Measurements from ENCODE around the gene PHTF2. TPM values are rescaled to one million over a fixed set of nuclear protein-coding genes. Genes with fewer than 3 reads are reported as not detected.
A peak's percentile ranks its signal among the peaks of the same experiment; 100 is the strongest.

The PHTF2 gene
- total RNA-seq, 1 donor from 2014 or later, result 27.0 TPM

DNA sequence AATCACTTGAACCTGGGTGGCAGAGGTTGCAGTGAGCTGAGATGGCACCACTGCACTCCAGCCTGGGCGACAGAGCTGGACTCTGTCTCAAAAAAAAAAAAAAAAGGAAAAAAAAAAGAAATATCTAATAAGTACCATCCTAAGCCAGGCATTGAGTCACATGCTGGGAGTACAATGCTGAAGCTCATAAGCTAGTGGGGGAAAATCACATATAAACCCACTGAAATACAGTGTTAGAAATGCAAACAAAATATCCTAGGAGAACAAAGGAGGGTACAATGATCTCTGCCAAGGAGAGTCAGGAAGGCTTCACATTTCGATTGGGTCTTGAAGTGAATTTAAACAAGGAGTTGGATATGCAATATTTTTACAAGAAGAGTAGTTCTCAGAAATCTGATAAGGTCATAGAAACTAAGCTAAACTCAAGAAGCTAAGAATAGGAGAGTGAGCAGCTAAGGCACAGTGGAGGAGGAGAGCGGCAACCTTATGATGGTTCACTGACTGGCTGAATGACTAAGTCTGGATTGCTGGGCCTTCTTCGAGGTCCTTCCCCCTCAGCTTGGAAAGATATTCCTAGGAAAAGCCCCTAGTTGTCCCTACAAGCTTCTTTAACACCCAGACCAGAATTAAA is 115.5 kb downstream of the PHTF2 start:
- Histone ChIP-seq H2AFZ (ENCODE audit: low read depth, low read length) (no peak overlapping the region), H3K27me3 (ENCODE audit: insufficient read depth, low read length) (no peaks in the 10 kb centered on the region), H4K20me1 (ENCODE audit: insufficient read depth, low read length) (no peaks in the 10 kb centered on the region), H3K4me1 (ENCODE audit: insufficient read depth, low read length) (no peaks in the 10 kb centered on the region), H3K79me2 (ENCODE audit: insufficient read depth, low read length) (no peaks in the 10 kb centered on the region), H3K9ac (ENCODE audit: low read length) (no peak overlapping the region), H3K27ac (ENCODE audit: low read depth, low read length) (peak overlapping the region; percentile 7), H3K9me3 (ENCODE audit: insufficient read depth, low read depth, low read length) (no peaks in the 10 kb centered on the region), H3K36me3 (ENCODE audit: insufficient read depth, low read length) (no peaks in the 10 kb centered on the region), H3K4me3 (ENCODE audit: insufficient read depth, low read depth, low read length) (no peak overlapping the region), H3K4me2 (ENCODE audit: low read length) (no peak overlapping the region)
- FAIRE-seq (no peak), DNase-seq (ENCODE audit: low read depth) (peak; percentile 15)
- Mint-ChIP-seq H3K27ac (ENCODE audit: unreplicated experiment) (no peak overlapping the region), H3K36me3 (ENCODE audit: low read depth, unreplicated experiment) (no peaks in the 10 kb centered on the region), H3K4me3 (ENCODE audit: unreplicated experiment) (no peak overlapping the region), H3K27me3 (ENCODE audit: low read depth, unreplicated experiment) (no peaks in the 10 kb centered on the region), H3K4me1 (ENCODE audit: low read depth, unreplicated experiment) (peaks cover 3% of the 10 kb centered on the region), H3K9me3 (ENCODE audit: unreplicated experiment) (no peaks in the 10 kb centered on the region)
- TF ChIP-seq EZH2 (IDR thresholded peaks at IDR 0.05; ENCODE audit: insufficient read depth, low read length), result no peak
- TF ChIP-seq, protein P1, sequence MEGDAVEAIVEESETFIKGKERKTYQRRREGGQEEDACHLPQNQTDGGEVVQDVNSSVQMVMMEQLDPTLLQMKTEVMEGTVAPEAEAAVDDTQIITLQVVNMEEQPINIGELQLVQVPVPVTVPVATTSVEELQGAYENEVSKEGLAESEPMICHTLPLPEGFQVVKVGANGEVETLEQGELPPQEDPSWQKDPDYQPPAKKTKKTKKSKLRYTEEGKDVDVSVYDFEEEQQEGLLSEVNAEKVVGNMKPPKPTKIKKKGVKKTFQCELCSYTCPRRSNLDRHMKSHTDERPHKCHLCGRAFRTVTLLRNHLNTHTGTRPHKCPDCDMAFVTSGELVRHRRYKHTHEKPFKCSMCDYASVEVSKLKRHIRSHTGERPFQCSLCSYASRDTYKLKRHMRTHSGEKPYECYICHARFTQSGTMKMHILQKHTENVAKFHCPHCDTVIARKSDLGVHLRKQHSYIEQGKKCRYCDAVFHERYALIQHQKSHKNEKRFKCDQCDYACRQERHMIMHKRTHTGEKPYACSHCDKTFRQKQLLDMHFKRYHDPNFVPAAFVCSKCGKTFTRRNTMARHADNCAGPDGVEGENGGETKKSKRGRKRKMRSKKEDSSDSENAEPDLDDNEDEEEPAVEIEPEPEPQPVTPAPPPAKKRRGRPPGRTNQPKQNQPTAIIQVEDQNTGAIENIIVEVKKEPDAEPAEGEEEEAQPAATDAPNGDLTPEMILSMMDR (IDR thresholded peaks at IDR 0.05; ENCODE audit: insufficient read depth, low read depth, low read length), result no peak

DNA sequence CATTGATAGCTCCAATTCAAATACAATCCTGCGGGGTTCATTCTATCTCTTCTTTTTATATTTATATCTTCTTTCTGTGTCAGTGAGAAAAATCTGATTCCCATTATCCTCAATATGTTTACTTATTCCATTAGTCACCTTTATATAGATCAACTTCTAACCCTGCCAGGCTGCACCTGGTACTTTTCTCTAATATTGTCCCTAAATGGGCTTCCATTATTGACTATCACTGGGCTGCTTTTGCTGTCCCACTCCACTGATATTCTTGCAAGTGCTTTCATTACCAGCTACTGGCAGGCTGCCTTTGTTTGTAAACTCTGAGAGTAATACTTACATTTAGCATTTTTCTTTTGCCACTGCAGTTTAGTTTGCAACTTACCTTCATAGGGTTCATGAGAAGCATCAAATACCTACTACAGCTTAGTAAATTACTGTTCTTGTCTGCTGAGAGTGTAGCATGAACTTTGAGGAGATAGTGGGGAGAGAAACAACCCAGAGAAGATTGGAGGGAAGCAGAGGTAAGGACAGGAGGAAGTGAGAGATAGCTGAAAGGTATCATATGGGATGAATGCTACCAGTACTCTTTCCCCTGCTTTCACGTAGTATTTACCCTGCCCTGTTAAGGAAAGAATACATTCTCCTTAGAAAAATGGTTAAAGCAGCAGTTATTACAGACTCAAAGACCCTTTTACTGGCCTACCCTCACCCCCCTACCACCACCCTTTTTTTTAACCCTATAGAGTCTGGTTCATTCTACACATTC is 119.1 kb downstream of the PHTF2 start:
- Mint-ChIP-seq H3K9me3 (ENCODE audit: unreplicated experiment) (no peaks in the 10 kb centered on the region), H3K4me3 (ENCODE audit: unreplicated experiment) (no peak overlapping the region), H3K36me3 (ENCODE audit: low read depth, unreplicated experiment) (no peaks in the 10 kb centered on the region), H3K4me1 (ENCODE audit: low read depth, unreplicated experiment) (peaks cover 3% of the 10 kb centered on the region), H3K27me3 (ENCODE audit: low read depth, unreplicated experiment) (no peaks in the 10 kb centered on the region), H3K27ac (ENCODE audit: unreplicated experiment) (no peak overlapping the region)
- TF ChIP-seq, protein P1 (IDR thresholded peaks at IDR 0.05; ENCODE audit: insufficient read depth, low read depth, low read length), result no peak
- no peak for TF ChIP-seq EZH2 (IDR thresholded peaks at IDR 0.05; ENCODE audit: insufficient read depth, low read length)
- no peak overlapping the region for H3K4me3 ChIP-seq (ENCODE audit: insufficient read depth, low read depth, low read length)
- no peaks in the 10 kb centered on the region for H3K79me2 ChIP-seq (ENCODE audit: insufficient read depth, low read length)
- peaks cover 3% of the 10 kb centered on the region for H3K36me3 ChIP-seq (ENCODE audit: insufficient read depth, low read length)
- H3K9ac ChIP-seq (ENCODE audit: low read length), result no peak overlapping the region
- no peak overlapping the region for H3K27ac ChIP-seq (ENCODE audit: low read depth, low read length)
- H3K9me3 ChIP-seq (ENCODE audit: insufficient read depth, low read depth, low read length), result no peaks in the 10 kb centered on the region
- FAIRE-seq, result no peak
- H3K4me2 ChIP-seq (ENCODE audit: low read length), result no peak overlapping the region
- H3K4me1 ChIP-seq (ENCODE audit: insufficient read depth, low read length), result no peaks in the 10 kb centered on the region
- H3K27me3 ChIP-seq (ENCODE audit: insufficient read depth, low read length), result no peaks in the 10 kb centered on the region
- H4K20me1 ChIP-seq (ENCODE audit: insufficient read depth, low read length), result no peaks in the 10 kb centered on the region
- no peak overlapping the region for H2AFZ ChIP-seq (ENCODE audit: low read depth, low read length)
- no peak for DNase-seq (ENCODE audit: low read depth)

DNA sequence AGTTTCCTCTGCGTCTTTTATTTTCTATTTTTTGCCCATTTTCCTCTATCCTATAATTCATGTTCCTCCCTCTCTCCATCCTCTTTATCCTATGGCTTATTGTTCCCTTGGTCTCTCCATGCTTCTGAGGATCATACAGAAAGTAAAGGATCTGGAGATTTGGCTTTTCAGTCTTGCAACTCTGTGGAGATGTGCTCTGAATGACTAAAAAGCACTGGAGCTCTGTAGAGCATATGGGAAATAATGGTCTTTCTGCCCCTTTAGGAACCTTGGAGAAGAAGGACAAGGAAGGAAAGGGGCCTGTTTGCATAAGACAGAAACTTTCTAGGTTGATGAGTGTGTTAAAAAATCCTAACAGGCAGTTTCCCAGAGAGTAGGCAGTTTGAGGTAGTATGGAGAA is 120.1 kb downstream of the PHTF2 start:
- Mint-ChIP-seq H3K27me3 (ENCODE audit: low read depth, unreplicated experiment) (no peaks in the 10 kb centered on the region), H3K27ac (ENCODE audit: unreplicated experiment) (no peak overlapping the region), H3K4me3 (ENCODE audit: unreplicated experiment) (no peak overlapping the region), H3K36me3 (ENCODE audit: low read depth, unreplicated experiment) (no peaks in the 10 kb centered on the region), H3K9me3 (ENCODE audit: unreplicated experiment) (no peaks in the 10 kb centered on the region), H3K4me1 (ENCODE audit: low read depth, unreplicated experiment) (peaks cover 10% of the 10 kb centered on the region)
- no peak for TF ChIP-seq EZH2 (IDR thresholded peaks at IDR 0.05; ENCODE audit: insufficient read depth, low read length)
- TF ChIP-seq, protein P1 (IDR thresholded peaks at IDR 0.05; ENCODE audit: insufficient read depth, low read depth, low read length), result no peak
- no peak for DNase-seq (ENCODE audit: low read depth)
- Histone ChIP-seq H3K4me3 (ENCODE audit: insufficient read depth, low read depth, low read length) (no peak overlapping the region), H3K79me2 (ENCODE audit: insufficient read depth, low read length) (no peaks in the 10 kb centered on the region), H3K27me3 (ENCODE audit: insufficient read depth, low read length) (no peaks in the 10 kb centered on the region), H3K4me1 (ENCODE audit: insufficient read depth, low read length) (no peaks in the 10 kb centered on the region), H3K9me3 (ENCODE audit: insufficient read depth, low read depth, low read length) (no peaks in the 10 kb centered on the region), H4K20me1 (ENCODE audit: insufficient read depth, low read length) (no peaks in the 10 kb centered on the region), H2AFZ (ENCODE audit: low read depth, low read length) (no peak overlapping the region), H3K36me3 (ENCODE audit: insufficient read depth, low read length) (peaks cover 3% of the 10 kb centered on the region), H3K4me2 (ENCODE audit: low read length) (no peak overlapping the region), H3K27ac (ENCODE audit: low read depth, low read length) (no peak overlapping the region), H3K9ac (ENCODE audit: low read length) (no peak overlapping the region)
- FAIRE-seq, result no peak

All from astrocyte (in vitro differentiated cells and primary cell).